GM19043 (cell line): ENCODE results near the gene MAP3K4.
A peak's percentile ranks its signal among the peaks of the same experiment; 100 is the strongest.

Experiments
- ATAC-seq: cut with Tn5 transposase; IDR thresholded peaks from one replicate; pipeline ENCODE4 v1.9.1; 2021; ENCODE audit warnings: low read depth; ENCODE audit not compliant: unreplicated experiment

MAP3K4 gene

GRCh38 chr6:160991406-160992060 lies at the start of gene MAP3K4:
Gene MAP3K4, plus strand, starts transcription at chr6:160991769. Its CDS starts 163 bp downstream, at chr6:160991932.
- peak; percentile 63 for ATAC-seq

GRCh38 chr6:160943997-160944396 lies 47.6 kb upstream of the MAP3K4 start:
- ATAC-seq, result no peak

- ATAC-seq, result no peak
These were observed 45.9 kb upstream of the MAP3K4 start for GRCh38 chr6:160945516-160946177.

- no peak for ATAC-seq
These were observed 42.0 kb upstream of the MAP3K4 start for GRCh38 chr6:160949531-160949930.

- ATAC-seq, result no peak
These were observed 41.1 kb upstream of the MAP3K4 start for GRCh38 chr6:160950507-160950906.

GRCh38 chr6:160951187-160952030 lies 40.2 kb upstream of the MAP3K4 start:
- no peak for ATAC-seq

GRCh38 chr6:160952633-160953281 lies 38.8 kb upstream of the MAP3K4 start:
- ATAC-seq, result no peak

- no peak for ATAC-seq
These were observed 35.9 kb upstream of the MAP3K4 start for GRCh38 chr6:160955508-160956295.

GRCh38 chr6:160956300-160957035 lies 35.1 kb upstream of the MAP3K4 start:
- no peak for ATAC-seq

- no peak for ATAC-seq
These were observed 31.7 kb upstream of the MAP3K4 start for GRCh38 chr6:160959726-160960435.

- no peak for ATAC-seq
These were observed 30.7 kb upstream of the MAP3K4 start for GRCh38 chr6:160960839-160961238.

GRCh38 chr6:160962835-160963623 lies 28.5 kb upstream of the MAP3K4 start:
- no peak for ATAC-seq

GRCh38 chr6:160963651-160964050 lies 27.9 kb upstream of the MAP3K4 start:
- ATAC-seq, result no peak

GRCh38 chr6:160965893-160966292 lies 25.7 kb upstream of the MAP3K4 start:
- no peak for ATAC-seq

- ATAC-seq, result no peak
These were observed 24.9 kb upstream of the MAP3K4 start for GRCh38 chr6:160966493-160967229.

- ATAC-seq, result no peak
These were observed 24.2 kb upstream of the MAP3K4 start for GRCh38 chr6:160967351-160967750.

GRCh38 chr6:160967833-160968232 lies 23.7 kb upstream of the MAP3K4 start:
- no peak for ATAC-seq
